Measurements from ENCODE around the gene NLRX1. TPM values are rescaled to one million over a fixed set of nuclear protein-coding genes. Genes with fewer than 3 reads are reported as not detected.

Gene NLRX1
- total and polyA plus RNA-seq, 9 donors, result 3.1 to 13.4 (median 7.2) TPM

DNA sequence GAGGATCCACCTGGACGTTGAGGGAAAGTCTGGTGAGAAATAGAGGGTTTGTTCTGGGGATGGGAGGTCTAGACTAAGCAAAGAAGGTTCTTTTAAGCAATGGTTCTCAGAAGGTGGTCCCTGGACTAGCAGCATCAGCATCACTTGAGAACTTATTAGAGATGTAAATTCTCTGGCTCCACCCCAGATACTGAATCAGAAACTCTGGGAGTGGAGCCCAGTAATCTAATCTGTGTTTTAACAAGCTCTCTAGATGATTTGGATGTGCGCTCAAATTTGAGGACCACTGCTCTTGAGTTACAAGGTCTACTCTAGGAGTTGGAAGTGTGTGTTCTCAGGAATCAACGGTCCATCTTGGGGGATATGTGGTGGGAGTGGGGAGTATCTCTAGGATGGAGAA is 23.0 kb upstream of the NLRX1 start:
- no peaks in the 10 kb centered on the region for H3K27me3 ChIP-seq
- 43 to 52% (median 51%) methylated on average over 3 of the region's 3 CpGs for WGBS, 3 donors
- no peak overlapping the region for H3K27ac ChIP-seq
- intact Hi-C loops (cut with DNase I), result no loop called here
- no peaks in the 10 kb centered on the region for H3K9me3 ChIP-seq
- TF ChIP-seq POLR2A (IDR thresholded peaks at IDR 0.05) (no peak), EP300 (IDR thresholded peaks at IDR 0.05) (no peak)
- TF ChIP-seq, protein P1, sequence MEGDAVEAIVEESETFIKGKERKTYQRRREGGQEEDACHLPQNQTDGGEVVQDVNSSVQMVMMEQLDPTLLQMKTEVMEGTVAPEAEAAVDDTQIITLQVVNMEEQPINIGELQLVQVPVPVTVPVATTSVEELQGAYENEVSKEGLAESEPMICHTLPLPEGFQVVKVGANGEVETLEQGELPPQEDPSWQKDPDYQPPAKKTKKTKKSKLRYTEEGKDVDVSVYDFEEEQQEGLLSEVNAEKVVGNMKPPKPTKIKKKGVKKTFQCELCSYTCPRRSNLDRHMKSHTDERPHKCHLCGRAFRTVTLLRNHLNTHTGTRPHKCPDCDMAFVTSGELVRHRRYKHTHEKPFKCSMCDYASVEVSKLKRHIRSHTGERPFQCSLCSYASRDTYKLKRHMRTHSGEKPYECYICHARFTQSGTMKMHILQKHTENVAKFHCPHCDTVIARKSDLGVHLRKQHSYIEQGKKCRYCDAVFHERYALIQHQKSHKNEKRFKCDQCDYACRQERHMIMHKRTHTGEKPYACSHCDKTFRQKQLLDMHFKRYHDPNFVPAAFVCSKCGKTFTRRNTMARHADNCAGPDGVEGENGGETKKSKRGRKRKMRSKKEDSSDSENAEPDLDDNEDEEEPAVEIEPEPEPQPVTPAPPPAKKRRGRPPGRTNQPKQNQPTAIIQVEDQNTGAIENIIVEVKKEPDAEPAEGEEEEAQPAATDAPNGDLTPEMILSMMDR (IDR thresholded peaks at IDR 0.05), result no peak
- no peak overlapping the region for H3K4me3 ChIP-seq
- H3K4me1 ChIP-seq (ENCODE audit: insufficient read depth), result peaks cover 6% of the 10 kb centered on the region
- H3K36me3 ChIP-seq, result no peaks in the 10 kb centered on the region
- DNase-seq, result no peak

GRCh38 chr11:119147604-119148333 is 20.8 kb upstream of the NLRX1 start:
- WGBS, 3 donors, result 60 to 68% (median 61%) methylated on average over 6 of the region's 6 CpGs
- H3K27ac ChIP-seq, result no peak overlapping the region
- no peaks in the 10 kb centered on the region for H3K36me3 ChIP-seq
- no peaks in the 10 kb centered on the region for H3K9me3 ChIP-seq
- intact Hi-C loops (cut with DNase I), result no loop called here
- TF ChIP-seq POLR2A (IDR thresholded peaks at IDR 0.05) (no peak), EP300 (IDR thresholded peaks at IDR 0.05) (no peak)
- TF ChIP-seq, protein P1 (IDR thresholded peaks at IDR 0.05), result no peak
- DNase-seq, result no peak
- no peaks in the 10 kb centered on the region for H3K27me3 ChIP-seq
- peaks cover 6% of the 10 kb centered on the region for H3K4me1 ChIP-seq (ENCODE audit: insufficient read depth)
- no peak overlapping the region for H3K4me3 ChIP-seq

DNA sequence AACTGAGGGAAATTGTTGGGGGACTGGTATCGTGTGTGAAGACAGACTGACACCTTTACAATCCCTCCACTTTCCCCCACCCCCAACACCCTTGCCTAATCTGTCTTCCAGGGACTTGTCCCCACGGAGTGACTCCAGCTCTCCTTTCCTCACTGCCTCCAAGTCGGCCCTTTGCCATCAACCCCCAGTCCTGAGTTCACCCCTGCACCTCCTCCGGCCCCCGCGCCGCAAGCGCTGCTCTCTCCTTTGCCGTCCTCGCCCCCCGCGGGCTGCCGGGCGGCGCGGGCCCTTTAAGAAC is 19.9 kb upstream of the NLRX1 start:
- DNase-seq, result no peak
- Histone ChIP-seq H3K36me3 (no peaks in the 10 kb centered on the region), H3K27me3 (no peaks in the 10 kb centered on the region), H3K27ac (no peak overlapping the region), H3K4me3 (peak overlapping the region; percentile 40), H3K4me1 (ENCODE audit: insufficient read depth) (peaks cover 6% of the 10 kb centered on the region), H3K9me3 (no peaks in the 10 kb centered on the region)
- no peak for TF ChIP-seq POLR2A (IDR thresholded peaks at IDR 0.05)
- TF ChIP-seq, protein P1 (IDR thresholded peaks at IDR 0.05), result no peak
- no peak for TF ChIP-seq EP300 (IDR thresholded peaks at IDR 0.05)
- WGBS, 3 donors, result 1 to 2% (median 2%) methylated on average over 16 of the region's 16 CpGs
- intact Hi-C loops (cut with DNase I), result no loop called here

- peak in 1 of 5 donors; percentile 39 for DNase-seq
- H3K9me3 ChIP-seq, result no peaks in the 10 kb centered on the region
- H3K36me3 ChIP-seq, result no peaks in the 10 kb centered on the region
- intact Hi-C loops (cut with DNase I), result no loop called here
- peak within 1 kb of the TSS; percentile 40 for H3K4me3 ChIP-seq
- H3K27ac ChIP-seq, result no peak within 1 kb of the TSS
- WGBS, 3 donors, result 0 to 1% (median 0%) methylated on average over 29 to 73 of the region's 73 CpGs
- no peaks in the 10 kb centered on the region for H3K27me3 ChIP-seq
- no peak for TF ChIP-seq EP300 (IDR thresholded peaks at IDR 0.05)
- TF ChIP-seq POLR2A (IDR thresholded peaks at IDR 0.05), result no peak
- H3K4me1 ChIP-seq (ENCODE audit: insufficient read depth), result peaks cover 6% of the 10 kb centered on the region
Measured at GRCh38 chr11:119149018-119149785, 19.3 kb upstream of the NLRX1 start, which contains the start of gene ABCG4. TSS of gene ABCG4 (plus strand) at chr11:119149052. CDS start at chr11:119149966, 914 bp downstream.
